Measurements from ENCODE around the gene TEX26.

Gene TEX26

DNA sequence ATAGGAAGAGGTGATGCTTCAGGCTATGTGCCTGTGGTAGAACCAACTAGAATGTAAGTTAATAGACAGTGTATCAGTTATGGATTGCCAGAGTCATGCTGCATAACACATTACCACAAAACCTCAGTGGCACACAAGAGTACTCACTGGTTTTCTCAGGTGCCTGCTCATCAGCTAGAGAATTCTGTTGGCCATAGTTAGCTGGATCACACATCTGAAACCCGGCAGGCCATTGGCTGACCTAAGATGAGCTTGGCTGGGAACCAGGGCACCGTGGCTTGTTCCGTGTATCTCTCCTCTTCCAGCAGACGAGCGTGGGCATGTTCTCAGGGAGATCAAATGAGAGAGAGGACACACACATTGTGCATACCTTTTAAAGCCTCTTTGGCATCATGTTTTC lies 76.7 kb downstream of the TEX26 start:
- H3K4me3 ChIP-seq (ENCODE audit: low read depth, low read length), result no peak overlapping the region
- TF ChIP-seq, protein P1, sequence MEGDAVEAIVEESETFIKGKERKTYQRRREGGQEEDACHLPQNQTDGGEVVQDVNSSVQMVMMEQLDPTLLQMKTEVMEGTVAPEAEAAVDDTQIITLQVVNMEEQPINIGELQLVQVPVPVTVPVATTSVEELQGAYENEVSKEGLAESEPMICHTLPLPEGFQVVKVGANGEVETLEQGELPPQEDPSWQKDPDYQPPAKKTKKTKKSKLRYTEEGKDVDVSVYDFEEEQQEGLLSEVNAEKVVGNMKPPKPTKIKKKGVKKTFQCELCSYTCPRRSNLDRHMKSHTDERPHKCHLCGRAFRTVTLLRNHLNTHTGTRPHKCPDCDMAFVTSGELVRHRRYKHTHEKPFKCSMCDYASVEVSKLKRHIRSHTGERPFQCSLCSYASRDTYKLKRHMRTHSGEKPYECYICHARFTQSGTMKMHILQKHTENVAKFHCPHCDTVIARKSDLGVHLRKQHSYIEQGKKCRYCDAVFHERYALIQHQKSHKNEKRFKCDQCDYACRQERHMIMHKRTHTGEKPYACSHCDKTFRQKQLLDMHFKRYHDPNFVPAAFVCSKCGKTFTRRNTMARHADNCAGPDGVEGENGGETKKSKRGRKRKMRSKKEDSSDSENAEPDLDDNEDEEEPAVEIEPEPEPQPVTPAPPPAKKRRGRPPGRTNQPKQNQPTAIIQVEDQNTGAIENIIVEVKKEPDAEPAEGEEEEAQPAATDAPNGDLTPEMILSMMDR (IDR thresholded peaks at IDR 0.05; ENCODE audit: control insufficient read depth, extremely low read depth, insufficient read depth), result no peak
- no peak for DNase-seq (ENCODE audit: low read depth)

DNA sequence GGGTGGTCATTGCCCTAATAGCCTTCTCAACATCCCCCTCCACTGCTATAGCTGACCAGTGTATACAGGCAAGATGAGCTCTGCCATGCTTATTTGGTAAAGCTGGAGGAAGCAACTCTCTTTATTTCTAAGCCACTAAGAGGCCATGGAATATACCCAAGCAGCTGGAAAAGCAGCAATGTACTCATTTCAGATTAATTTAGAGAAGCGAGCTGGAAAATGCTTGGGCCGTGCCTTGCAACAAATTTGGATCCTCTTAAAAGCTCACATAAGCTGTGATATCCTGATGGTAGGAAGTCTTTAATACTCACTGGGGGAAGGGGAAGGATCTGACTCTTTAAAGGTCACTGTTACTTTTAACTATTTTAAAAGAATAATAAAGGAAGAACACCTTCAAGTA lies 77.8 kb downstream of the TEX26 start:
- TF ChIP-seq, protein P1 (IDR thresholded peaks at IDR 0.05; ENCODE audit: control insufficient read depth, extremely low read depth, insufficient read depth), result no peak
- no peak for DNase-seq (ENCODE audit: low read depth)
- no peak overlapping the region for H3K4me3 ChIP-seq (ENCODE audit: low read depth, low read length)

DNA sequence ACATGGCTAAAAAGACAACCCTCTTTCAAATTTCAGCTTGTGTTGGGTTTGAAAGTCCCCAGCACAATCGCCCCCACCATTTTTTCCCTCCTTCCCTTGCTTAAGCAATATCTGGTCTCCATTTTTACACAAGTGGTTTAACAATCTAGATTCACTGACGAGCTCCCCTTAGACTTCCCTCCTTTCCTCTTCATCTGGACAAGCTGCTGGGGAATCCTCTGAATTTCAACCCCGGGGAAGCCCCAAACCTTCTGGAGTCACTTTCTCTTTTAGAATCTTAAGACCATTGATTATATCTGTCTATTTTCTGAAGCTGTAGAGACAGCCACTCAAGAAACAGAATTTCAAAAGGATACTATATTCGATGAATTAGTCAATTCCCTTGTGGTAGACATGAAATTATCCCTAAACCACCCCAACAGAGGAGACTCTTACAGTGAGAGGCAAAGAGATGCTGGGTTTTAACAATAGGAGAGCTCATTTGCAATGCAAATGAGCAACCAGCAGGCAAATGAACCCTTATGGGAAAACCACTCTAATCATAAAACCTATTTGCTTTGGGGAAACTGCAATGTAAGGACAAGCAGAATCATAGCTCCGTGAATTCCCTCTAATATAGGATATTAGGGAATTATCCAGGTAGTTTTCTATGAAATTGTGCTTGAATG lies 78.9 kb downstream of the TEX26 start:
- no peak overlapping the region for H3K4me3 ChIP-seq (ENCODE audit: low read depth, low read length)
- TF ChIP-seq, protein P1 (IDR thresholded peaks at IDR 0.05; ENCODE audit: control insufficient read depth, extremely low read depth, insufficient read depth), result no peak
- DNase-seq (ENCODE audit: low read depth), result no peak

DNA sequence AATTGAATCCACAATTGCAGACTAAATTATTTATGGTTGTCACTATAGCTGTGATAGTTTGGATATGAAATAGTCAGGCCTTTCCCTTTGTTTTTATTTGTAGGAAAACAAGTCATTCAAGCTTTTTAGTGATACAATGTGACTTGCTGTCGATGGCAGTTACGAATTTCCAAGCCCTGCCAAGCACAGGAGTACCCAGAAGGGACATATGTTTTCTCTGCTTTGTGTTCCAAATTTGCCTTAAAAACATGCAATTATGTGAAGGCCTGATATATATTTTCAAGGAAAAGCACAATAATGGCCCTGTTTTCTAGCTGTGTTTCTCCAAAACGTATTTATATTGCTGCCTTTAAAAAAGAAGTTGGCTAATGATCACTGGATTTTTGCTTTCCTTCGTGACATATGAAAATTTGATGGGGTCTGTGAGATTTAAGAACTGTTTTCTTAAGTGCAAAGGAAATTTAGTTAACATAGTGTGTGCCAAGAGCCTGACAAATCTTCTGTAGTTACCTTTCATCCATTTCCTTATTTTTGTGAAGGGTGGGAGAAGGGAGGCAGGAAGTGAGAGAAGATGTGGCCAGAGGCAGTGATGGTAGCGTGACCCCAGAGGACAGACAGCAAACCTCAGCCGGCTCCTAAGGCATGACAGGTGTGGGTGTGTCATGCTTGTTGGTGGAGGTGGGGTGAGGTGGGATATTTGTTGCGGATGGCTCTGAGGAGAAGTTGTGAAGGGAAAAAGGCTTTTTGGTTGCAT lies 79.6 kb downstream of the TEX26 start:
- DNase-seq (ENCODE audit: low read depth), result no peak
- no peak overlapping the region for H3K4me3 ChIP-seq (ENCODE audit: low read depth, low read length)
- TF ChIP-seq, protein P1 (IDR thresholded peaks at IDR 0.05; ENCODE audit: control insufficient read depth, extremely low read depth, insufficient read depth), result no peak

DNA sequence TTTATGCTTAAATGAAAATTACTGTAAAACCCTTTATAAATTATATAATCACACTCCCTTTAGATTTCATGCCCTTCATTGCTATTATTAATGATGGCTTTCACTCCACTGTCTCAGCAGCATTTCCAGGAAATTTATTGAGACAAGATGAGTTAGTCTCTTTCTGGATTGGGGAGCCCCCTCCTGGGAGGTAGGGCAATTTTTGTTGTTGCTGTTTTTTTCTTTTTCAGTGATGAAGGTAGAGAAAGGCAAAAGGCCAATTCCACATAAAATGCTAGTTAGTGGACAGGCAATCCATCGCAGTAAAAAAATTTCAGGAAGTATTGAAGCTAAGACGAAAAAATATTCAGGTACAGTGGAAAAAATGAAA lies 80.2 kb downstream of the TEX26 start:
- TF ChIP-seq, protein P1 (IDR thresholded peaks at IDR 0.05; ENCODE audit: control insufficient read depth, extremely low read depth, insufficient read depth), result peak; percentile 33; the same call in 1 of the 2 replicates
- H3K4me3 ChIP-seq (ENCODE audit: low read depth, low read length), result no peak overlapping the region
- DNase-seq (ENCODE audit: low read depth), result no peak

DNA sequence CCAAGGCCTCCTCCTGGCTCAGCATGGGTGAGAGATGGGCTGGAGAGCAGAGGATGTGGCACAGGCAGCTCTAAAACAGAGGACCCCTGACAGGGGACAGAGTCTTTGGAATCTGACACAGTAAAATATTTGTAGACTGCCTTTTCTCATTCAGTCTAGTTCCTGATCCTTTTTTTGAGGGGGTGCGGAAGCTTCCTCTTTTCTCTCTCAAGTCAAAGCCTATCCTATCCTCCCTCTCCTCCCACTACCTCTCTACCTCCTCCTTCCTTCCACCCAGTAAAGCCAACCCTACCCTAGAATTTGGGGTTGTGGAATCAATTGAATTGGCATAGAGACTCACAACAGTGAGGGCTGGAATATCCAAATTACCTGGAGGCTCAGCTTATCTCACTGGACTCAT lies 82.0 kb downstream of the TEX26 start:
- TF ChIP-seq, protein P1 (IDR thresholded peaks at IDR 0.05; ENCODE audit: control insufficient read depth, extremely low read depth, insufficient read depth), result no peak

More for the DNA sequence above, 82.0 kb downstream of the TEX26 start:
- no peak overlapping the region for H3K4me3 ChIP-seq (ENCODE audit: low read depth, low read length)
- DNase-seq (ENCODE audit: low read depth), result no peak

Measured in LNCaP clone FGC (cell line).